NCI-H82 treated with DMSO at 0.1 percent for 48 hours (cell line): ENCODE data around the gene PRKAG2.

Experiments
- DNase-seq: peaks from one replicate; lab custom pipeline; 2025; ENCODE audit not compliant: unreplicated experiment; lab: John Stamatoyannopoulos, UW

PRKAG2 gene

GRCh38 chr7:151821226-151821625 lies 55.7 kb downstream of the PRKAG2 start:
- DNase-seq, result no peak

- DNase-seq, result no peak
Measured at GRCh38 chr7:151820491-151821105, 56.3 kb downstream of the PRKAG2 start.

GRCh38 chr7:151819866-151820265 lies 57.0 kb downstream of the PRKAG2 start:
- DNase-seq, result no peak

- DNase-seq, result no peak
Measured at GRCh38 chr7:151818674-151819519, 58.0 kb downstream of the PRKAG2 start.

GRCh38 chr7:151817981-151818673 lies 58.8 kb downstream of the PRKAG2 start:
- no peak for DNase-seq

GRCh38 chr7:151817315-151817690 lies 59.6 kb downstream of the PRKAG2 start:
- no peak for DNase-seq

GRCh38 chr7:151816562-151817314 lies 60.2 kb downstream of the PRKAG2 start:
- no peak for DNase-seq

- DNase-seq, result no peak
Measured at GRCh38 chr7:151815419-151815818, 61.5 kb downstream of the PRKAG2 start.

GRCh38 chr7:151814400-151815009 lies 62.4 kb downstream of the PRKAG2 start:
- no peak for DNase-seq

- no peak for DNase-seq
Measured at GRCh38 chr7:151813997-151814396, 62.9 kb downstream of the PRKAG2 start.

- DNase-seq, result no peak
Measured at GRCh38 chr7:151813445-151813844, 63.5 kb downstream of the PRKAG2 start.

- DNase-seq, result no peak
Measured at GRCh38 chr7:151812967-151813366, 63.9 kb downstream of the PRKAG2 start.

GRCh38 chr7:151810441-151811232 lies 66.3 kb downstream of the PRKAG2 start:
- no peak for DNase-seq

GRCh38 chr7:151809864-151810170 lies 67.1 kb downstream of the PRKAG2 start:
- DNase-seq, result no peak

GRCh38 chr7:151809146-151809863 lies 67.6 kb downstream of the PRKAG2 start:
- DNase-seq, result no peak

- DNase-seq, result no peak
Measured at GRCh38 chr7:151808400-151809145, 68.3 kb downstream of the PRKAG2 start.

GRCh38 chr7:151807846-151808245 lies 69.1 kb downstream of the PRKAG2 start:
- no peak for DNase-seq

GRCh38 chr7:151806952-151807775 lies 69.8 kb downstream of the PRKAG2 start:
- no peak for DNase-seq
